ENCODE data around the gene FOXJ3.

DNA sequence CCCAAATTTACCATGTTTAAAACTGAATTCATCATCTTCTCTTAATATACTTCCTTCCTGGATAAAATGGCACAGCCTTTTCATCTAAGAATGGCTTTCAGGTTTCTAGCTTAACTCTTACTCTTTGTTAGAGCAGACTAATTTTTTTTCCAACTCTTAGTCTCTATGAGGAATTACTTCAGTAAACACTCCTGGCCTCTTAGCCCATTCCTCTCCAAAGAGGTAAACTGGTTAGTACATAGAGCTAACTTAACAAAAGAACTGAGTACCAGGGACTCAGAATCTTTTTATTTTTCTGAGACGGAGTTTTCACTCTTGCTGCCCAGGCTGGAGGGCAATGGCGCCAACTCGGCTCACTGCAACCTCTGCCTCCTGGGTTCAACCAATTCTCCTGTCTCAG is 21.1 kb downstream of the FOXJ3 start:
- no peak for TF ChIP-seq RFX5 (IDR thresholded peaks at IDR 0.05; ENCODE audit: low read depth, low read length)
- TF ChIP-seq HOXA7 (CRISPR knock-in tag; IDR thresholded peaks at IDR 0.05) = no peak
- no peak for TF ChIP-seq SSRP1 (CRISPR knock-in tag; IDR thresholded peaks at IDR 0.05)
- TF ChIP-seq ZNF180 (CRISPR knock-in tag; IDR thresholded peaks at IDR 0.05; ENCODE audit: borderline replicate concordance, low read depth) = no peak
- TF ChIP-seq, protein P1, sequence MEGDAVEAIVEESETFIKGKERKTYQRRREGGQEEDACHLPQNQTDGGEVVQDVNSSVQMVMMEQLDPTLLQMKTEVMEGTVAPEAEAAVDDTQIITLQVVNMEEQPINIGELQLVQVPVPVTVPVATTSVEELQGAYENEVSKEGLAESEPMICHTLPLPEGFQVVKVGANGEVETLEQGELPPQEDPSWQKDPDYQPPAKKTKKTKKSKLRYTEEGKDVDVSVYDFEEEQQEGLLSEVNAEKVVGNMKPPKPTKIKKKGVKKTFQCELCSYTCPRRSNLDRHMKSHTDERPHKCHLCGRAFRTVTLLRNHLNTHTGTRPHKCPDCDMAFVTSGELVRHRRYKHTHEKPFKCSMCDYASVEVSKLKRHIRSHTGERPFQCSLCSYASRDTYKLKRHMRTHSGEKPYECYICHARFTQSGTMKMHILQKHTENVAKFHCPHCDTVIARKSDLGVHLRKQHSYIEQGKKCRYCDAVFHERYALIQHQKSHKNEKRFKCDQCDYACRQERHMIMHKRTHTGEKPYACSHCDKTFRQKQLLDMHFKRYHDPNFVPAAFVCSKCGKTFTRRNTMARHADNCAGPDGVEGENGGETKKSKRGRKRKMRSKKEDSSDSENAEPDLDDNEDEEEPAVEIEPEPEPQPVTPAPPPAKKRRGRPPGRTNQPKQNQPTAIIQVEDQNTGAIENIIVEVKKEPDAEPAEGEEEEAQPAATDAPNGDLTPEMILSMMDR (CRISPR knock-in tag; IDR thresholded peaks at IDR 0.05) = no peak
